HepG2 (cell line): ENCODE measurements around the gene CAPRIN1. TPM values are rescaled to one million over a fixed set of nuclear protein-coding genes. Genes with fewer than 3 reads are reported as not detected.
"Not testable (repeated sequence)": the region's sequence is repeated elsewhere in the genome, so short reads cannot be mapped to it uniquely, and the experiment has no call there.

Experiments used
- ATAC-seq: fragments of 200-7000 bp; cut with Tn5 transposase; 3 replicates; pipeline ENCODE4 v1.9.1; 2020; ENCODE audit warnings: mild to moderate bottlenecking, moderate library complexity
- BruUV-seq: library from RNA; stranded (reverse); fragments of 400-500 nt; replicated peaks from 2 replicates; lab custom pipeline; 2021; lab: Mats Ljungman, UMichigan
- CTCF ChIA-PET: fragments of 300-600 bp; formaldehyde crosslinking; extraction: SDS; loops from one replicate; lab custom pipeline; 2021; ENCODE audit warnings: low total read pairs, inconsistent platforms, low intra/inter-chr PET ratio; lab: Yijun Ruan, JAX
- POLR2A ChIA-PET: fragments of 350-600 bp; sonication (Branson Sonifier 250); formaldehyde crosslinking; loops from one replicate; lab custom pipeline; 2020; ENCODE audit warnings: antibody characterized with exemption, inconsistent platforms; lab: Yijun Ruan, JAX
- DNase-seq: peaks from one replicate; pipeline ENCODE4 v3.0.0-alpha.2; 2015; ENCODE audit warnings: low spot score
- FAIRE-seq: peaks from 3 replicates; lab custom pipeline; 2011; peaks lifted over from hg19 to GRCh38; lab: Jason Lieb, UNC
- H2AFZ ChIP-seq: one replicate; pipeline ENCODE4 v1.6.1; 2011; ENCODE audit warnings: low read length, inconsistent platforms
- H3K27ac ChIP-seq: fragments of 300-600 bp; 3 replicates; pipeline ENCODE4 v1.8.0; 2011; ENCODE audit warnings: mixed run types, mild to moderate bottlenecking, mixed read lengths, low read length, inconsistent platforms; ENCODE audit not compliant: insufficient read depth; ENCODE audit errors: extremely low read length
- H3K27me3 ChIP-seq, 2 experiments: fragments of 200-600 bp in 1 of 2; 2 replicates in 1 of 2; 3 replicates in 1 of 2; pipeline versions ENCODE4 v1.6.0 to v1.8.0; 2011; ENCODE audit warnings: low read length in 2 of 2, mild to moderate bottlenecking in 2 of 2, moderate library complexity in 2 of 2, inconsistent platforms in 1 of 2; ENCODE audit not compliant: insufficient read depth in 2 of 2, control insufficient read depth in 1 of 2
- H3K36me3 ChIP-seq, 2 experiments: fragments of 200-600 bp in 1 of 2; replicated peaks in 1 of 2; 2 replicates in 1 of 2; 3 replicates in 1 of 2; pipeline versions ENCODE4 v1.5.1 to v1.8.0; 2011; ENCODE audit warnings: low read length in 2 of 2, inconsistent platforms in 1 of 2; ENCODE audit not compliant: insufficient read depth in 2 of 2, control insufficient read depth in 1 of 2
- H3K4me1 ChIP-seq: 2 replicates; pipeline ENCODE4 v1.5.1; 2012; ENCODE audit warnings: low read length, inconsistent platforms; ENCODE audit not compliant: insufficient read depth
- H3K4me2 ChIP-seq: 2 replicates; pipeline ENCODE4 v1.6.0; 2011; ENCODE audit warnings: low read depth, low read length, inconsistent platforms
- H3K4me3 ChIP-seq, 3 experiments: fragments of 200-600 bp in 1 of 3; sonication (generic), shearing (Covaris generic) in 1 of 3; replicated peaks in 1 of 3; 2 replicates each; pipeline ENCODE4 v1.5.1; 2011 to 2016; ENCODE audit warnings: low read length in 3 of 3, inconsistent platforms in 2 of 3, low read depth in 2 of 3, mild to moderate bottlenecking in 2 of 3, control low read depth in 1 of 3, mixed read lengths in 1 of 3; ENCODE audit not compliant: insufficient read depth in 1 of 3
- H3K79me2 ChIP-seq: one replicate; pipeline ENCODE4 v1.6.1; 2011; ENCODE audit warnings: low read length, inconsistent platforms; ENCODE audit not compliant: insufficient read depth
- H3K9ac ChIP-seq: 2 replicates; pipeline ENCODE4 v1.6.0; 2011; ENCODE audit warnings: mild to moderate bottlenecking, low read depth, low read length, inconsistent platforms; ENCODE audit not compliant: insufficient read depth
- H3K9me3 ChIP-seq: 2 replicates; pipeline ENCODE4 v1.5.1; 2012; ENCODE audit warnings: mild to moderate bottlenecking, low read length
- H4K20me1 ChIP-seq: 2 replicates; pipeline ENCODE4 v1.6.0; 2011; ENCODE audit warnings: inconsistent platforms, mild to moderate bottlenecking, low read length, moderate library complexity; ENCODE audit not compliant: insufficient read depth
- HNRNPUL1 ChIP-seq: fragments of 200-400 bp; formaldehyde crosslinking; IDR thresholded peaks from 2 replicates; pipeline ENCODE4 v1.6.1; 2017; ENCODE audit warnings: low read depth, mild to moderate bottlenecking, low read length, moderate library complexity
- RARA ChIP-seq: IDR thresholded peaks from 2 replicates; pipeline ENCODE4 v1.6.1; 2016; ENCODE audit warnings: missing genetic modification reagents, missing compliant biosample characterization
- TBL1XR1 ChIP-seq: fragments of 150-350 bp; IDR thresholded peaks from 2 replicates; pipeline ENCODE4 v1.6.1; 2014; ENCODE audit warnings: borderline replicate concordance, low read length; ENCODE audit not compliant: partially characterized antibody
- ZNF644 ChIP-seq: IDR thresholded peaks from 2 replicates; pipeline ENCODE4 v1.6.1; 2016; ENCODE audit warnings: low read depth
- WGBS: methylation state at CpG from one replicate; pipeline ENCODE4 v1.1.6; 2017; ENCODE audit warnings: low lambda C conversion rate; 5-methylcytosine and 5-hydroxymethylcytosine counted together
- in situ Hi-C: cut with HindIII; loops from 2 replicates; pipeline ENCODE4 v1.10.0; 2017; ENCODE audit warnings: low pct_unique_long_range_greater_than_20kb; ENCODE audit not compliant: extremely low pct_ligation_motif_present
- intact Hi-C: fragments of 100-400 bp; cut with micrococcal nuclease; formaldehyde crosslinking; loops from one replicate; pipeline ENCODE4 v1.10.0; 2022; ENCODE audit not compliant: unreplicated experiment
- polyA plus RNA-seq, 8 experiments: library from polyadenylated mRNA; depleted of rRNA in 3 of 8; stranded (reverse) in 7 of 8; unstranded in 1 of 8; fragments of >200 nt; fragmentation: Illumina TruSeq in 4 of 8; extraction: Trizol in 4 of 8; gene quantifications; 2 replicates each; pipeline versions ENCODE4 v1.2.1 to v1.2.3, GENCODE V29; 2011 to 2016; ENCODE audit warnings: low read depth in 4 of 8, missing spikeins in 1 of 8, mixed read lengths in 1 of 8; ENCODE audit not compliant: insufficient read depth in 1 of 8
- total RNA-seq, 5 experiments: library from RNA; depleted of rRNA; stranded (reverse); fragments of >200 nt; fragmentation: Illumina TruSeq; extraction: Trizol; gene quantifications; 2 replicates each; pipeline ENCODE4 v1.2.3, GENCODE V29; 2016; ENCODE audit warnings: low read depth in 1 of 5
- TF ChIP-seq, protein P1 (sequence below), 2 experiments: sonication (generic) in 1 of 2; formaldehyde crosslinking in 1 of 2; IDR thresholded peaks; 2 replicates each; pipeline versions ENCODE4 v1.4.0 to v1.6.1; 2018 to 2020; ENCODE audit warnings: missing genetic modification reagents in 2 of 2, borderline replicate concordance in 1 of 2, low read depth in 1 of 2, mild to moderate bottlenecking in 1 of 2, missing biosample characterization in 1 of 2
- TF ChIP-seq, protein P2 (sequence below): sonication (generic); formaldehyde crosslinking; IDR thresholded peaks from 2 replicates; pipeline ENCODE4 v1.5.1; 2020; ENCODE audit warnings: mild to moderate bottlenecking, missing genetic modification reagents, borderline replicate concordance

Gene CAPRIN1
- total and polyA plus RNA-seq, 2 of the 13 experiments (the other 11 are each of a cell fraction or from before 2014, with no cell fraction given) = 114 to 162 TPM

DNA sequence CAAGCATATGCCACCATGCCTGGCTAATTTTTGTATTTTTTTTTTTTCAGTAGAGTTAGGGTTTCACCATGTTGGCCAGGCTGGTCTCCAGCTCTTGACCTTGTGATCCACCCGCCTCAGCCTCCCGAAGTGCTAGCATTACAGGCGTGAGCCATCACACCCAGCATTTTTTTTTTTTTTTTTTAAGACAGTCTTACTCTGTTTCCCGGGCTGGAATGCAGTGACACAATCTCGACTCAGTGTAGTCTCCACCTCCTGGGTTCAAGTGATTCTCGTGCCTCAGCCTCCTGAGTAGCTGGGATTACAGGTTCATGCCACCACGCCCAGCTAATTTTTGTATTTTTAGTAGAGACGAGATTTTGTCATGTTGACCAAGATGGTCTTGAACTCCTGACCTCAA, 15.2 kb downstream of the CAPRIN1 start:
- H3K9me3 ChIP-seq, H3K27me3 ChIP-seq, H3K9ac ChIP-seq, H2AFZ ChIP-seq, H3K4me2 ChIP-seq, CTCF ChIA-PET, BruUV-seq, H3K27ac ChIP-seq, H3K4me3 ChIP-seq, FAIRE-seq, DNase-seq, ATAC-seq, in situ Hi-C loops, POLR2A ChIA-PET, intact Hi-C loops: not testable (repeated sequence)
- Histone ChIP-seq H4K20me1 (peaks cover 79% of the 10 kb centered on the region), H3K36me3 (peaks cover 0 to 32% of the 10 kb centered on the region in 2 experiments; a peak in 2 of 5 replicates), H3K4me1 (peaks cover 14% of the 10 kb centered on the region), H3K79me2 (peaks cover 89% of the 10 kb centered on the region)
- WGBS = 96% methylated on average over 8 of the region's 8 CpGs

DNA sequence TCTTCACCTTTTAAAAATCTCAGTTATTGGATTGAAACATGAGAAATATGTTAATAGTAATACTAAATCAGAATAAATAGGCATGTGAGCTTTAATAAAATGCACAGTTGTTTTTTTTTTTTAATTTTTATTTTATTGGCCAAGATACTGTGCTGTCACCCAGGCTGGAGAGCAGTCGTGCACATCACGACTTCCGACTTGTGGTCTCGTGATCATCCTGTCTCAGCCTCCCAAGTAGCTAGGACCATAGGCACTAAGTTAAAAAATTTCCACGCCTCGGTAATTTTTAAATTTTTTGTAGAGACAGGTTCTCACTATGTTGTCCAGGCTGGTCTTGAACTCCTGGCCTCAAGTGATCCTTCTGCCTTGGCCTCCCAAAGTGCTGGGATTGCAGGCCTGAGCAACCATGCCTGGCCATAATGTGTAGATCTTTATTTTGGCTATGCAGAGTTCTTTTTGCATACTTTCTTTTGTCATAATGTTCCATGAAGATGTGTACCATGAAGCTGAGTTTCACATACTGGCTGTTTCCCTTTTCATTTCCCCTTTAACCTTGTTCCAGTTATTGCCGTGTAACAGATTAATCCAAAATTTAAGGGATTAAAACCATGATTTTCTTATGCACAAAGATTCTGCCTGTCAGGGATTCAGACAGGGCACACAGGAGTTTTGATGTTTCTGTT, 16.0 kb downstream of the CAPRIN1 start:
- ChIA-PET CTCF (no interaction called here), POLR2A (interaction anchor here (1.3 kb wide), 1 partner anchor 16 kb away, joined by 3 read pairs; the partner anchor contains the start of gene CAPRIN1)
- H3K36me3 ChIP-seq = peaks cover 1 to 34% of the 10 kb centered on the region in 2 experiments; a peak in 4 of 5 replicates
- H3K27ac ChIP-seq = no peak overlapping the region
- intact Hi-C loops = no loop called here
- DNase-seq = no peak
- in situ Hi-C loops = no loop called here
- no peak overlapping the region for H2AFZ ChIP-seq
- H3K9me3 ChIP-seq = no peaks in the 10 kb centered on the region
- no peak overlapping the region for H3K4me3 ChIP-seq
- peaks cover 77% of the 10 kb centered on the region for H4K20me1 ChIP-seq
- peaks cover 14% of the 10 kb centered on the region for H3K4me1 ChIP-seq
- H3K27me3 ChIP-seq = no peaks in the 10 kb centered on the region
- H3K79me2 ChIP-seq = peaks cover 91% of the 10 kb centered on the region
- WGBS = 98% methylated on average over 7 of the region's 7 CpGs
- H3K9ac ChIP-seq = no peak overlapping the region
- BruUV-seq = no TSS peak
- no peak for ATAC-seq
- H3K4me2 ChIP-seq = no peak overlapping the region
- FAIRE-seq = no peak
- TF ChIP-seq, protein P1, sequence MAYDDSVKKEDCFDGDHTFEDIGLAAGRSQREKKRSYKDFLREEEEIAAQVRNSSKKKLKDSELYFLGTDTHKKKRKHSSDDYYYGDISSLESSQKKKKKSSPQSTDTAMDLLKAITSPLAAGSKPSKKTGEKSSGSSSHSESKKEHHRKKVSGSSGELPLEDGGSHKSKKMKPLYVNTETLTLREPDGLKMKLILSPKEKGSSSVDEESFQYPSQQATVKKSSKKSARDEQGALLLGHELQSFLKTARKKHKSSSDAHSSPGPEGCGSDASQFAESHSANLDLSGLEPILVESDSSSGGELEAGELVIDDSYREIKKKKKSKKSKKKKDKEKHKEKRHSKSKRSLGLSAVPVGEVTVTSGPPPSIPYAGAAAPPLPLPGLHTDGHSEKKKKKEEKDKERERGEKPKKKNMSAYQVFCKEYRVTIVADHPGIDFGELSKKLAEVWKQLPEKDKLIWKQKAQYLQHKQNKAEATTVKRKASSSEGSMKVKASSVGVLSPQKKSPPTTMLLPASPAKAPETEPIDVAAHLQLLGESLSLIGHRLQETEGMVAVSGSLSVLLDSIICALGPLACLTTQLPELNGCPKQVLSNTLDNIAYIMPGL (CRISPR knock-in tag; IDR thresholded peaks at IDR 0.05; ENCODE audit: borderline replicate concordance in 1 of 2, low read depth in 1 of 2) = no peak
- TF ChIP-seq ZNF644 (CRISPR knock-in tag) (no peak), RARA (no peak), HNRNPUL1 (no peak), TBL1XR1 (no peak)
- TF ChIP-seq, protein P2, sequence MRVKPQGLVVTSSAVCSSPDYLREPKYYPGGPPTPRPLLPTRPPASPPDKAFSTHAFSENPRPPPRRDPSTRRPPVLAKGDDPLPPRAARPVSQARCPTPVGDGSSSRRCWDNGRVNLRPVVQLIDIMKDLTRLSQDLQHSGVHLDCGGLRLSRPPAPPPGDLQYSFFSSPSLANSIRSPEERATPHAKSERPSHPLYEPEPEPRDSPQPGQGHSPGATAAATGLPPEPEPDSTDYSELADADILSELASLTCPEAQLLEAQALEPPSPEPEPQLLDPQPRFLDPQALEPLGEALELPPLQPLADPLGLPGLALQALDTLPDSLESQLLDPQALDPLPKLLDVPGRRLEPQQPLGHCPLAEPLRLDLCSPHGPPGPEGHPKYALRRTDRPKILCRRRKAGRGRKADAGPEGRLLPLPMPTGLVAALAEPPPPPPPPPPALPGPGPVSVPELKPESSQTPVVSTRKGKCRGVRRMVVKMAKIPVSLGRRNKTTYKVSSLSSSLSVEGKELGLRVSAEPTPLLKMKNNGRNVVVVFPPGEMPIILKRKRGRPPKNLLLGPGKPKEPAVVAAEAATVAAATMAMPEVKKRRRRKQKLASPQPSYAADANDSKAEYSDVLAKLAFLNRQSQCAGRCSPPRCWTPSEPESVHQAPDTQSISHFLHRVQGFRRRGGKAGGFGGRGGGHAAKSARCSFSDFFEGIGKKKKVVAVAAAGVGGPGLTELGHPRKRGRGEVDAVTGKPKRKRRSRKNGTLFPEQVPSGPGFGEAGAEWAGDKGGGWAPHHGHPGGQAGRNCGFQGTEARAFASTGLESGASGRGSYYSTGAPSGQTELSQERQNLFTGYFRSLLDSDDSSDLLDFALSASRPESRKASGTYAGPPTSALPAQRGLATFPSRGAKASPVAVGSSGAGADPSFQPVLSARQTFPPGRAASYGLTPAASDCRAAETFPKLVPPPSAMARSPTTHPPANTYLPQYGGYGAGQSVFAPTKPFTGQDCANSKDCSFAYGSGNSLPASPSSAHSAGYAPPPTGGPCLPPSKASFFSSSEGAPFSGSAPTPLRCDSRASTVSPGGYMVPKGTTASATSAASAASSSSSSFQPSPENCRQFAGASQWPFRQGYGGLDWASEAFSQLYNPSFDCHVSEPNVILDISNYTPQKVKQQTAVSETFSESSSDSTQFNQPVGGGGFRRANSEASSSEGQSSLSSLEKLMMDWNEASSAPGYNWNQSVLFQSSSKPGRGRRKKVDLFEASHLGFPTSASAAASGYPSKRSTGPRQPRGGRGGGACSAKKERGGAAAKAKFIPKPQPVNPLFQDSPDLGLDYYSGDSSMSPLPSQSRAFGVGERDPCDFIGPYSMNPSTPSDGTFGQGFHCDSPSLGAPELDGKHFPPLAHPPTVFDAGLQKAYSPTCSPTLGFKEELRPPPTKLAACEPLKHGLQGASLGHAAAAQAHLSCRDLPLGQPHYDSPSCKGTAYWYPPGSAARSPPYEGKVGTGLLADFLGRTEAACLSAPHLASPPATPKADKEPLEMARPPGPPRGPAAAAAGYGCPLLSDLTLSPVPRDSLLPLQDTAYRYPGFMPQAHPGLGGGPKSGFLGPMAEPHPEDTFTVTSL (CRISPR knock-in tag) = no peak
